ENCODE results near the gene LCN1. TPM values are rescaled to one million over a fixed set of nuclear protein-coding genes. Genes with fewer than 3 reads are reported as not detected.

Gene LCN1
- total RNA-seq, 4 donors from 2014 or later, result not detected

DNA sequence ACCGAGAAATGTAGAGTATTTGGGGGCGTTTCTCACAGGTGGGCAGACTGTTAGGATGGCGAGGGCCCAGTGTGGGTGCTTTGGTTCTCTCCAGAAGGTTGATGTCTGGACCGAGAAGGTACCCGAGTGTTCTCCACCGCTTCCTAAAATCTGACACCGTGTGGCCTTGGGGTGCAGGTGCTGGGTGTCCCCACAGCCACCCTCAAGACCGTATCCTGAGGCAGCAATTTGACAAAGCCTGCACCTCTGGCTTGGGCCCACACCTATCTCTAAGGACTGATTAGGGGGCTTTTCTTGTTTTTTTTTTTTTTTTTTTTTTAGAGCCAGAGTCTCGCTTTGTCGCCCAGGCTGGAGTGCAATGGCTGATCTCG, 40.3 kb upstream of the LCN1 start:
- 43% methylated on average over 11 of the region's 11 CpGs for WGBS, 2 donors
- H3K4me3 ChIP-seq (ENCODE audit: low read depth, poor library complexity, severe bottlenecking), result no peak overlapping the region
- intact Hi-C loops (cut with DNase I; ENCODE audit: low total_unique reads), result no loop called here
- TF ChIP-seq POLR2A (IDR thresholded peaks at IDR 0.05), result no peak
- TF ChIP-seq, protein P1, sequence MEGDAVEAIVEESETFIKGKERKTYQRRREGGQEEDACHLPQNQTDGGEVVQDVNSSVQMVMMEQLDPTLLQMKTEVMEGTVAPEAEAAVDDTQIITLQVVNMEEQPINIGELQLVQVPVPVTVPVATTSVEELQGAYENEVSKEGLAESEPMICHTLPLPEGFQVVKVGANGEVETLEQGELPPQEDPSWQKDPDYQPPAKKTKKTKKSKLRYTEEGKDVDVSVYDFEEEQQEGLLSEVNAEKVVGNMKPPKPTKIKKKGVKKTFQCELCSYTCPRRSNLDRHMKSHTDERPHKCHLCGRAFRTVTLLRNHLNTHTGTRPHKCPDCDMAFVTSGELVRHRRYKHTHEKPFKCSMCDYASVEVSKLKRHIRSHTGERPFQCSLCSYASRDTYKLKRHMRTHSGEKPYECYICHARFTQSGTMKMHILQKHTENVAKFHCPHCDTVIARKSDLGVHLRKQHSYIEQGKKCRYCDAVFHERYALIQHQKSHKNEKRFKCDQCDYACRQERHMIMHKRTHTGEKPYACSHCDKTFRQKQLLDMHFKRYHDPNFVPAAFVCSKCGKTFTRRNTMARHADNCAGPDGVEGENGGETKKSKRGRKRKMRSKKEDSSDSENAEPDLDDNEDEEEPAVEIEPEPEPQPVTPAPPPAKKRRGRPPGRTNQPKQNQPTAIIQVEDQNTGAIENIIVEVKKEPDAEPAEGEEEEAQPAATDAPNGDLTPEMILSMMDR (IDR thresholded peaks at IDR 0.05), result no peak
- DNase-seq (ENCODE audit: low spot score in 2 of 2), result no peak

DNA sequence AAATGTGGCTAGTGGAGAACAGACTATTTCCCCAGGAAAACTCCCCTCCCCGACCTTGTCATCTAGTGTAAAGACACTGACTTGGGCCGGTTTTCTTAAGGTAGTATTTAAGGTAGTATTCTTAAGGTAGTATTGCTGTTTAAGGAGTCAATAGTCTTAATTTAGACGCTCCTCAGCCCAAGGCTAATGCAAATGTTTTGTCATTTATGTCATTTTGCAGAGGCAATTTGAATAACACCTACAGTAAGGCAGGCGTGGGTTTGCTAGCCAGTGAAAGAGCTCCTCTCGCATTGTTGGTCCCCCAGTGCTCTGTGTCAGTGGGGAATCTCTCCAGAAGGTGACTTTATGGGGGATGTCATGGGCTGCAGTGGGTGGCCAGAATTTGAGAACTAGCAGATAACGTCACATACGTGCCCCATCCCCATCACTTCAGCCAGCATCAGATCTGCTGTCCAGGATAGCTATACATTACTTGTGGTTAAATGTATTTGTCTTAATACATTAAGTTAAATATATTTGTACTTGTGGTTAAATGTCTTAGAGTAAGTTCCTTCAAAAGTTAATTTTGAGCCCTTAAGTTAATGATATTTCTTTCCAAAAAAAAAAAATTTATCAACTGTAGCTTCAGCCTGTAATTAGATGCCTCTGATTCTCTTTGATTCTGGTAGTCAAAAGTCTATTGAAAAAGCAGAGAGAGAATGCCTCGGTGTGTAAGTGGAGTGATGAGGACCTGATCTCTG, 39.1 kb upstream of the LCN1 start:
- DNase-seq (ENCODE audit: low spot score in 2 of 2), result no peak
- WGBS, 2 donors, result 71 to 74% methylated on average over 8 of the region's 8 CpGs
- TF ChIP-seq, protein P1 (IDR thresholded peaks at IDR 0.05), result no peak
- no peak for TF ChIP-seq POLR2A (IDR thresholded peaks at IDR 0.05)
- no peak overlapping the region for H3K4me3 ChIP-seq (ENCODE audit: low read depth, poor library complexity, severe bottlenecking)
- intact Hi-C loops (cut with DNase I; ENCODE audit: low total_unique reads), result no loop called here

DNA sequence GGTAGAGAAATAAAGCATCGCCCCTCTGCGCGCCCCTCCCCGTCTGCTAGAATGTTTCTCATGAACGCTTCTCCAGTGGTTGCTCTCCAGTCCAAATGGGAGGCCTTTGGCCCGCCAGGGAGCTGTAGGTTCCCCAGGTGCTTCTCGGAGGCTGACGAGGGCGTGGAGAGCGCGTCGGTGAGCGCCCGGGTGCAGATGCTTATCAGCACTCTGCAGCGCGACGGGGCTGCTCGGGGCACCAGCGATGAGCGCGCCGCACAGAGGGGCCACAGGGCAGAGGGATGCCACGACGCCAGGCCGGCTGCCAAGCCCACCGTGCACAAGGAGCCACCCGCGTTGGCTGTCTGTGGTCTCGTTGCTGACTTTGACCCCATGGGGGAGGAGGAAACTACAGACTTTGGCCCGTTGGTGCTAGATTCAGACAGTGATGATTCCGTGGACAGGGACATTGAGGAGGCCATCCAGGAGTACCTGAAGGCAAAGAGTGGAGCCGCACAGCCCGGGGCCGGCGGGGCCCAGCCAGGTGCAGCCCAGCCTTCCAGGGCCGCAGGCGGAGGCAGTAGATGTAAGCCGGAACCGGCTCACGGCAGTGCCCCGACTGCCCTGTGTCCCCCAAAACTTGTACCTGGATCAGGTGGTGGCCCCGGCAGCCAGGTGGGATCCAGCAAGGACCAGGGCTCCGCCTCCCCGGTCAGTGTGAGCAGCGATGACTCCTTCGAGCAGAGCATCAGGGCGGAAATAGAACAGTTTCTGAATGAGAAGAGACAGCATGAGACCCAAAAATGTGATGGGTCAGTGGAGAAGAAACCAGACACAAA, 36.6 kb upstream of the LCN1 start:
- intact Hi-C loops (cut with DNase I; ENCODE audit: low total_unique reads), result no loop called here
- no peak for TF ChIP-seq POLR2A (IDR thresholded peaks at IDR 0.05)
- TF ChIP-seq, protein P1 (IDR thresholded peaks at IDR 0.05), result no peak
- H3K4me3 ChIP-seq (ENCODE audit: low read depth, poor library complexity, severe bottlenecking), result no peak overlapping the region
- WGBS, 2 donors, result 95 to 96% methylated on average over 47 of the region's 47 CpGs
- DNase-seq (ENCODE audit: low spot score in 2 of 2), result no peak

DNA sequence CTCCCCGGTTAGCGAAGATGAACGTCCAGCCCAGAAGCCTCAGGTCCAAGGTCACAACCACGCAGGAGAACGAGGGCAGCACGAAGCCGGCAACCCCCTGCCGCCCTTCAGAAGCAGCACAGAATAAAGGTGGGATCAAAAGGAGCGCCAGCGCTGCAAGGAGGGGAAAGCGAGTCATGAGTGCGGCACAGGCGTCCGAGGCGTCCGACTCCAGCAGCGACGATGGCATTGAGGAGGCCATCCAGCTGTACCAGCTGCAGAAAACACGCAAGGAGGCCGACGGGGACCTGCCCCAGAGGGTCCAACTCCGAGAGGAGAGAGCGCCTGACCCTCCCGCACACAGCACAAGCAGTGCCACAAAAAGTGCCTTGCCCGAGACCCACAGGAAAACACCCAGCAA, 35.9 kb upstream of the LCN1 start:
- WGBS, 2 donors, result 95 to 98% methylated on average over 23 to 25 of the region's 25 CpGs
- DNase-seq (ENCODE audit: low spot score in 2 of 2), result no peak
- H3K4me3 ChIP-seq (ENCODE audit: low read depth, poor library complexity, severe bottlenecking), result no peak overlapping the region
- intact Hi-C loops (cut with DNase I; ENCODE audit: low total_unique reads), result no loop called here
- no peak for TF ChIP-seq POLR2A (IDR thresholded peaks at IDR 0.05)
- TF ChIP-seq, protein P1 (IDR thresholded peaks at IDR 0.05), result no peak

DNA sequence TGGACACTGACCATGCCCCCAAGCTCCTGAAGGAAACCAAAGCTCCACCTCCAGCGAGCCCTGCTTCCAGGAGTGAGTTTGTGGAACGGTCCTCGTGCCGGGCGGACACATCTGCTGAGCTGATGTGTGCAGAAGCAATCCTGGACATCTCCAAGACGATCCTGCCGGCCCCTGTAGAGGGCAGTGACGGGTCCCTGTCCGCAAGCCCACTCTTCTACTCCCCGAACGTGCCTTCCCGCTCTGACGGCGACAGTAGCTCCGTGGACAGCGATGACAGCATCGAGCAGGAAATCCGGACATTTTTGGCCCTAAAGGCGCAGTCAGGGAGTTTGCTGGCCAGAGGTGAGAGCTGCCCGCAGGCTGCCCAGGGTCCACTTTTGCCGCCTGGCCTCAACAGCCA, 35.4 kb upstream of the LCN1 start:
- TF ChIP-seq POLR2A (IDR thresholded peaks at IDR 0.05), result no peak
- TF ChIP-seq, protein P1 (IDR thresholded peaks at IDR 0.05), result no peak
- intact Hi-C loops (cut with DNase I; ENCODE audit: low total_unique reads), result no loop called here
- no peak overlapping the region for H3K4me3 ChIP-seq (ENCODE audit: low read depth, poor library complexity, severe bottlenecking)
- DNase-seq (ENCODE audit: low spot score in 2 of 2), result no peak
- WGBS, 2 donors, result 91 to 95% methylated on average over 15 to 21 of the region's 21 CpGs
